ENCODE results near the gene MST1. TPM values are rescaled to one million over a fixed set of nuclear protein-coding genes. Genes with fewer than 3 reads are reported as not detected.
A peak's percentile ranks its signal among the peaks of the same experiment; 100 is the strongest.

The MST1 gene
- total RNA-seq, 3 donors from 2014 or later: 9.3 to 23.6 (median 21.2) TPM

- Histone ChIP-seq H3K27ac (peak within 1 kb of the TSS; percentile 41 to 52), H3K9me3 (no peaks in the 10 kb centered on the region), H3K4me1 (peaks cover 10 to 11% of the 10 kb centered on the region in 2 donors), H3K4me3 (peak within 1 kb of the TSS; percentile 53 to 70 (median 57)), H3K27me3 (no peaks in the 10 kb centered on the region), H3K36me3 (no peaks in the 10 kb centered on the region)
- peak in 2 of 3 donors; percentile 40 to 57 for TF ChIP-seq POLR2AphosphoS5 (IDR thresholded peaks at IDR 0.05)
- TF ChIP-seq CTCF (IDR thresholded peaks at IDR 0.05): peak; percentile 42 to 81 (median 61)
- peak; percentile 13 for TF ChIP-seq POLR2A (IDR thresholded peaks at IDR 0.05)
- intact Hi-C loops (cut with DNase I; ENCODE audit: low total_unique reads): no loop called here
- DNase-seq (ENCODE audit: low spot score in 2 of 2): peak; percentile 93 to 96
Measured at GRCh38 chr3:49719214-49719884, 30.1 kb upstream of the MST1 start, which contains the start of gene AMIGO3. Gene AMIGO3, minus strand, starts transcription at chr3:49719684. Its CDS starts 219 bp downstream, at chr3:49719465.

GRCh38 chr3:49718858-49719213 is 29.6 kb upstream of the MST1 start:
- no peaks in the 10 kb centered on the region for H3K36me3 ChIP-seq
- no peaks in the 10 kb centered on the region for H3K9me3 ChIP-seq
- peak overlapping the region; percentile 53 to 70 (median 57) for H3K4me3 ChIP-seq
- H3K27me3 ChIP-seq: no peaks in the 10 kb centered on the region
- intact Hi-C loops (cut with DNase I; ENCODE audit: low total_unique reads): no loop called here
- H3K4me1 ChIP-seq: peaks cover 10 to 11% of the 10 kb centered on the region in 2 donors
- H3K27ac ChIP-seq: no peak overlapping the region
- TF ChIP-seq POLR2AphosphoS5 (IDR thresholded peaks at IDR 0.05): no peak
- no peak for TF ChIP-seq POLR2A (IDR thresholded peaks at IDR 0.05)
- TF ChIP-seq CTCF (IDR thresholded peaks at IDR 0.05): no peak
- peak in 1 of 2 donors; percentile 53 for DNase-seq (ENCODE audit: low spot score in 2 of 2)

GRCh38 chr3:49717959-49718857 is 28.9 kb upstream of the MST1 start:
- TF ChIP-seq POLR2AphosphoS5 (IDR thresholded peaks at IDR 0.05): no peak
- no peak for TF ChIP-seq POLR2A (IDR thresholded peaks at IDR 0.05)
- TF ChIP-seq CTCF (IDR thresholded peaks at IDR 0.05): no peak

GRCh38 chr3:49717211-49717958 is 28.1 kb upstream of the MST1 start:
- no peaks in the 10 kb centered on the region for H3K36me3 ChIP-seq
- peaks cover 2 to 6% of the 10 kb centered on the region in 2 donors for H3K4me1 ChIP-seq
- H3K4me3 ChIP-seq: no peak overlapping the region
- peak in 1 of 2 donors; percentile 50 for DNase-seq (ENCODE audit: low spot score in 2 of 2)
- no peak for TF ChIP-seq POLR2AphosphoS5 (IDR thresholded peaks at IDR 0.05)
- TF ChIP-seq POLR2A (IDR thresholded peaks at IDR 0.05): no peak
- no peaks in the 10 kb centered on the region for H3K9me3 ChIP-seq
- no peaks in the 10 kb centered on the region for H3K27me3 ChIP-seq
- intact Hi-C loops (cut with DNase I; ENCODE audit: low total_unique reads): no loop called here
- H3K27ac ChIP-seq: no peak overlapping the region

More at GRCh38 chr3:49717959-49718857, 28.9 kb upstream of the MST1 start:
- H3K27me3 ChIP-seq: no peaks in the 10 kb centered on the region
- DNase-seq (ENCODE audit: low spot score in 2 of 2): peak in 1 of 2 donors; percentile 41
- no peaks in the 10 kb centered on the region for H3K36me3 ChIP-seq
- peaks cover 10 to 11% of the 10 kb centered on the region in 2 donors for H3K4me1 ChIP-seq
- H3K4me3 ChIP-seq: peak overlapping the region in 2 of 3 donors; percentile 57 to 70
- intact Hi-C loops (cut with DNase I; ENCODE audit: low total_unique reads): no loop called here
- no peak overlapping the region for H3K27ac ChIP-seq
- no peaks in the 10 kb centered on the region for H3K9me3 ChIP-seq

- intact Hi-C loops (cut with DNase I; ENCODE audit: low total_unique reads): no loop called here
- H3K4me1 ChIP-seq: peaks cover 0 to 6% of the 10 kb centered on the region in 2 donors
Measured at GRCh38 chr3:49716691-49717210, 27.5 kb upstream of the MST1 start.

More at GRCh38 chr3:49716691-49717210, 27.5 kb upstream of the MST1 start:
- DNase-seq (ENCODE audit: low spot score in 2 of 2): no peak
- H3K36me3 ChIP-seq: no peaks in the 10 kb centered on the region
- no peak overlapping the region for H3K4me3 ChIP-seq
- H3K27ac ChIP-seq: no peak overlapping the region
- no peak for TF ChIP-seq CTCF (IDR thresholded peaks at IDR 0.05)
- no peak for TF ChIP-seq POLR2AphosphoS5 (IDR thresholded peaks at IDR 0.05)
- TF ChIP-seq POLR2A (IDR thresholded peaks at IDR 0.05): no peak
- no peaks in the 10 kb centered on the region for H3K27me3 ChIP-seq
- no peaks in the 10 kb centered on the region for H3K9me3 ChIP-seq

Data from breast epithelium (tissue), 4 donors.